Stimulated activated CD4-positive, alpha-beta T cell treated with anti-CD3 and anti-CD28 coated beads, Interleukin-1b, Interleukin-23, amount 100 ng/mL, for 24 hours (primary cell): Measurements from ENCODE around the gene TBC1D14.

Source experiments
- DNase-seq, 4 experiments: peaks; one replicate each; pipeline ENCODE4 v3.0.0-alpha.2; 2020; ENCODE audit warnings: low read depth in 4 of 4, low spot score in 1 of 4

Gene TBC1D14

GRCh38 chr4:6991771-6992557, 82.3 kb downstream of the TBC1D14 start:
- DNase-seq = no peak

- no peak for DNase-seq
These were observed 83.4 kb downstream of the TBC1D14 start for GRCh38 chr4:6992728-6993677.

GRCh38 chr4:6996481-6996880, 86.9 kb downstream of the TBC1D14 start:
- no peak for DNase-seq

GRCh38 chr4:6999172-7000086, 89.8 kb downstream of the TBC1D14 start:
- DNase-seq = no peak

GRCh38 chr4:7000421-7001176, 91.0 kb downstream of the TBC1D14 start:
- no peak for DNase-seq

GRCh38 chr4:7001271-7001670, 91.6 kb downstream of the TBC1D14 start:
- no peak for DNase-seq

GRCh38 chr4:7002336-7002735, 92.7 kb downstream of the TBC1D14 start:
- no peak for DNase-seq

GRCh38 chr4:7003176-7003878, 93.7 kb downstream of the TBC1D14 start:
- DNase-seq = no peak

- DNase-seq = no peak
These were observed 94.2 kb downstream of the TBC1D14 start for GRCh38 chr4:7003879-7004240.

- DNase-seq = no peak
These were observed 94.7 kb downstream of the TBC1D14 start for GRCh38 chr4:7004331-7004730.

- no peak for DNase-seq
These were observed 95.9 kb downstream of the TBC1D14 start for GRCh38 chr4:7005571-7005970.

GRCh38 chr4:7006411-7006810, 96.8 kb downstream of the TBC1D14 start:
- DNase-seq = no peak

- no peak for DNase-seq
These were observed 97.7 kb downstream of the TBC1D14 start for GRCh38 chr4:7007142-7007907.

- DNase-seq = no peak
These were observed 98.3 kb downstream of the TBC1D14 start for GRCh38 chr4:7007944-7008343.

- DNase-seq = no peak
These were observed 99.9 kb downstream of the TBC1D14 start for GRCh38 chr4:7009564-7009963.

- no peak for DNase-seq
These were observed 103.5 kb downstream of the TBC1D14 start for GRCh38 chr4:7013175-7013574.

- no peak for DNase-seq
These were observed 105.2 kb downstream of the TBC1D14 start for GRCh38 chr4:7014815-7015214.

GRCh38 chr4:7015383-7016035, 105.9 kb downstream of the TBC1D14 start:
- no peak for DNase-seq

GRCh38 chr4:7016086-7016485, 106.5 kb downstream of the TBC1D14 start:
- no peak for DNase-seq
